IPS-18c (cell line): Measurements from ENCODE around the gene TIE1.

Experiments
- H3K4me3 ChIP-seq: 2 replicates; pipeline ENCODE4 v1.7.0; 2013; ENCODE audit warnings: low read depth, mild to moderate bottlenecking, low read length, moderate library complexity; ENCODE audit not compliant: insufficient read depth
- H3K9me3 ChIP-seq: one replicate; pipeline ENCODE4 v1.6.1; 2013; ENCODE audit warnings: mild to moderate bottlenecking, low read length, moderate library complexity; ENCODE audit not compliant: control insufficient read depth, insufficient read depth

The TIE1 gene

GRCh38 chr1:43272161-43272560, 28.6 kb upstream of the TIE1 start:
- Histone ChIP-seq H3K9me3 (peaks cover 2% of the 10 kb centered on the region), H3K4me3 (no peak overlapping the region)

- Histone ChIP-seq H3K9me3 (peaks cover 4% of the 10 kb centered on the region), H3K4me3 (no peak overlapping the region)
Observed at GRCh38 chr1:43272576-43273571, 27.9 kb upstream of the TIE1 start.

- H3K9me3 ChIP-seq, result peaks cover 2% of the 10 kb centered on the region
- H3K4me3 ChIP-seq, result no peak overlapping the region
Observed at GRCh38 chr1:43273708-43274107, 27.1 kb upstream of the TIE1 start.

GRCh38 chr1:43274125-43274803, 26.5 kb upstream of the TIE1 start:
- H3K4me3 ChIP-seq, result no peak overlapping the region
- H3K9me3 ChIP-seq, result peaks cover 2% of the 10 kb centered on the region

- H3K9me3 ChIP-seq, result peaks cover 2% of the 10 kb centered on the region
- H3K4me3 ChIP-seq, result no peak overlapping the region
Observed at GRCh38 chr1:43274804-43275180, 26.0 kb upstream of the TIE1 start.

DNA sequence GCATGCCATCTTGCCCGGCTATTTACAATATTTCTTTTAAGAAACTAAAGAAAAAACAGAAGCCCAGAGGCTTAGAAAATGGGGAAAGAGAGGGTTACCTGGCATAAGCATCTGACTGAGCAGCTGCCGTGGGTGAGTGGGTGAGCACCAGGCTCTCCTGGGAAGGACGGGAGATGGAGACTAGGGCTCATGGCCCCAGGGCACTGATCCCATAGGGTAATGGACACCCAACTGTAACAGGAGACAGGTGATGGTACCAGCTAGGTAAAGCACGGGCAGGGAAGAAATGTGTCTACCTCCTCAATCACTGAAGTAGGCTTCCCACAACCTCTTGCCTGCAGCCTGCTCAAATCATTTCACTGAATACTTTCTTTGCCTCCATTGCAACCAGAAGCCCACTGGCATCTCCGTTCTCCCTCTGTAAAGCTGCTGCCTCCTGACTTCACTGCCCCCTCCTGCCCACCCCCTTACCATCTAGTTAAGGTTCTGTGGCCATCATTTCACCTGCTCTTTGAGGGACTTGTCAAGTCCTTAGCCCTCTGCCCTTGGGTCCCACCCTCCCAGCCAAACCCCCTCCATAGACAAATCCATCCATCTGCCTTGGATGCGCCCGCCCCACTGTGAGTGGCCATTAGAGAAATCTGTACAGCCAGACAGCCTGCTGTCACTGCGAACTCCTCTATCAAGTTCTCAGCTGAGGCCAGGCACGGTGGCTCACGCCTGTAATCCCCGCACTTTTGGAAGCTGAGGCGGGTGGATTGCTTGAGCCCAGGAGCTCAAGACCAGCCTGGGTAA, 24.8 kb upstream of the TIE1 start:
- H3K4me3 ChIP-seq, result no peak overlapping the region
- peaks cover 2% of the 10 kb centered on the region for H3K9me3 ChIP-seq

DNA sequence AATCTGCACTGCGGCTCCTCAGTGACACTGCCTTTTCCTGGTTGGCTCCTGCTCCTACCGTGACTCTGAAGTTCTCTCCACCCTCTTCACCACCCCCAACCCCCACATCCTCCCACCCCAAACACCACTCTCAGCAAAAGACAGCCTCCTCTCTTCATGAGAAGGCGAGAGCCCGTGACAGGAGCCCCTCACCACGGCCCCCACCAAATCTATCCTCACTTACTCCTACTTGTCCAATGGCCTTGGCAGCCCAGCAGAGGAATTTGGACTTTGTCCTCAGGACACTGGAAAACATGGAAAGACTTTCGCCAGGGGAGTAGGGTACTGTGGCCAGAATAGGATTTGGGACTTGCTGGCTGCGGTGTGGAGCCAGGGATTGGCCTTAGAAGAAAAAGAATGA, 24.1 kb upstream of the TIE1 start:
- Histone ChIP-seq H3K4me3 (no peak overlapping the region), H3K9me3 (peaks cover 2% of the 10 kb centered on the region)

DNA sequence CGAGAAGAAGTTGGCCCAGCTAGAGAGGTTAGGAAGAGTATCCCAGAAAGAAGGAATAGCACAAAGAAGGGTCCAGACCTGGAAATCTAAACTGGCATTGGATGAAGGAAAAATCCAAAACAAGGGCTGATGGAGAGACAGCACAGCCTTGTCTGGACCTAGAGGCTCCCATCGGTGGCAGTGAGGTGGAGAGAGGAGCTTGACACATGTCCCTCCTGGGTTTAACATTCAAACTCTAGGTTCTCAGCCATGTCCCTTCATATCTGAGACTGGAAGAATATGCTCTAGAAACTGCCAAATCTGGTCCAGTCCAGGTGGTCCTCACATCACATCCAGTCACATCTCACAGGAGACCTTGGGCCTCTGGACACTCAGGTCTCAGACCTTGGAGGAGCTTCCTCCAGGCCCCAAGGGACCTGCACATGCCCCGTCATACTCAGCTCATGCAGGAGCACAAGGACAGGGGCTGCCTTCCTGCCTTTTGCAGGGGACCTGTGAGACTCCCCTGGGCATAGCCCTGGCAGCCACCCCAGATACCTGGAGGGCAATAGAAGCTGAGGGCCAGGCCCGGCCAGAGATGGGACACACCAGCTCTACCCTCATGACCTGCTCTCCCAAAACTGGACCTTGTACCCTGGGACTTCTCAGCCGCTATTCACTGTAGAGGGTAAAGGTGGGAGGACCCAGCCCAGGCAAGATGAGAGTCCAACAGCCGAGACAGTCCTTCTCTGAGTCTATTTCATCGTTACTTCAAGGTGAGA, 23.5 kb upstream of the TIE1 start:
- Histone ChIP-seq H3K9me3 (peaks cover 2% of the 10 kb centered on the region), H3K4me3 (no peak overlapping the region)

DNA sequence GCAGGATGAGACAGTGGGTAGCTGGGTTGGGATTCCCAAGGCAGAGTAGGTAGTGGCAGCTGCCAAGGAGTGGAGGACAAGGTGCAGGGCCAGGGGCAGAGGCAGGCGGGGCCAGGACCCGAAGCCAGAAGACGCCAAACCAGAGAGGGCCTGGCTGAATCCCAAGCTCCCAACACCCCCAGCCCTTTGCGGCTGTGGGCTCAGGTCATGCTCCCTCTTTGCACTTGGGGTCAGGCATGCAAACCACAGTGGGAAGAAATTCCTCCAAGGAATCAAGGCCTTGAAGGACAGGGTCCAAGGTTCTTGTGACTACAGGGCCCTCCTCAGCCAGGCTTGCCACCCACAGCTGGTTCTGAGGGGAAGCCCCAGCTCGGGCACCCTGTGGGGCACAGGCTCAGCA, 21.6 kb upstream of the TIE1 start:
- Histone ChIP-seq H3K9me3 (peaks cover 2% of the 10 kb centered on the region), H3K4me3 (no peak overlapping the region)

GRCh38 chr1:43279666-43280065, 21.1 kb upstream of the TIE1 start:
- no peak overlapping the region for H3K4me3 ChIP-seq
- peaks cover 2% of the 10 kb centered on the region for H3K9me3 ChIP-seq

GRCh38 chr1:43280692-43281091, 20.1 kb upstream of the TIE1 start:
- H3K9me3 ChIP-seq, result peaks cover 2% of the 10 kb centered on the region

DNA sequence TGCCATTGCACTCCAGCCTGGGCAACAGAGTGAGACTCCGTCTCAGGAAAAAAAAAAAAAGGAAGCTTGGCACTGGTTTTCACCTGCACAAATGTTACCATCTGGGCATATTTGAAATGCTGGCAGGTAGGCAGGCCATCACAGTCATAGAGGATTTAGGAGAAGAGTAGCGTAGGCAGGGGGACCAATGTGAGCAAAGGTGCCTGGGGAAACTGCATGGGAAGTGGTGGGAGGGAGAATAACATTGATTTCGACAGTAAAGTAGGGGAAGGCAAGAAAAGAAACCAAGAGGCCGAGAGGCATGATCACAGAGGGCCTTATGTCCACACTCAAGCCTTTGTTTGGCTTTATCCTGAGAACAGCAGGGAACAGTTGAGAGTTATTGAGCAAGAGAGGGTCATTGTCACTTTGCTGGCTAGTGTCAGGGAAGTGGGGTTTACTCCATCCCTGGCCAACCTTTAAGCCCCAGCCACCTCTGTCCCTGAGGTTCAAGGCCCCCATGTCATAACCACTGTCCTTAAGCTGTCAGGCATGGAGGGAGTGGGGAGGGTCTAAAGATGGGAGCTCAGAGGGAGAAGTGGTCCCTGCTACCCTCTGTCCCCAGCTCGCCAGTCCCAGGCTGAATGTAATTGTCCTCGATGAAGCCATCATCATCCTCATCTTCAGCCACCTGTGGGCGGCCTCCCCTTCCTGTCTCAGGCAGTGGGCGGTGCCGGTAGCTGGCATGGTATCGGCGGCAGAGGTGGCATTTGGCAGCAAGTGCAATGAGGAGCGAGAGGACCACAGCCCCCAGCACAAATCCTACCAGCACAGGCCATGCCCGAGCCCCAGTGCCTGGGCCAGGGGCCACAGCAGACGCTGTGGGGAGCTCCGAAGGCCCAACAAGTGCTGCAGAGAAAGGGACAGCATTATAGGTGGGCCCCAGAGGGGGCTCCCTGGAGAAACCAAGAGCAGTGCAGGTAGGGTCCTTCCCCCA, 18.3 kb upstream of the TIE1 start:
- peaks cover 2% of the 10 kb centered on the region for H3K9me3 ChIP-seq
- no peak overlapping the region for H3K4me3 ChIP-seq

More at GRCh38 chr1:43280692-43281091, 20.1 kb upstream of the TIE1 start:
- H3K4me3 ChIP-seq, result no peak overlapping the region

DNA sequence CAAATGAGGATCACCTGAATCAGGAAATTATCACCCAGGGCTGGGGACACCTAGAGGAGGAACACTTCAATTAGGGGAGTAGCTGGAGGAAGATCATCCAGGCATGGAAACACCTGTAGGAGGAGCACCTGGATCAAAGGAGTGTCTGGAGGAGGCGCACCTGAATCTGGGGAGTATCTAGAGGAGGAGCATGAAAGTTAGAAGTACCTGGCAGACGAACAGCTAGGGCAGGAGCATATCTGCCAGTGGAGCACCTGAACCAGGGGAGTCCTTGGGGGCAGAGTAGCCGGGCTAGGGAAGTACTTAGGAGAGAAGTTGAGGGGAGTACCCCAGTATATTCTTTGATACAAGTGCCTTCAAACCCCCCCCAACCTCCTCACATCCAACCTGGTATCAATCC, 16.7 kb upstream of the TIE1 start:
- Histone ChIP-seq H3K4me3 (no peak overlapping the region), H3K9me3 (no peaks in the 10 kb centered on the region)

DNA sequence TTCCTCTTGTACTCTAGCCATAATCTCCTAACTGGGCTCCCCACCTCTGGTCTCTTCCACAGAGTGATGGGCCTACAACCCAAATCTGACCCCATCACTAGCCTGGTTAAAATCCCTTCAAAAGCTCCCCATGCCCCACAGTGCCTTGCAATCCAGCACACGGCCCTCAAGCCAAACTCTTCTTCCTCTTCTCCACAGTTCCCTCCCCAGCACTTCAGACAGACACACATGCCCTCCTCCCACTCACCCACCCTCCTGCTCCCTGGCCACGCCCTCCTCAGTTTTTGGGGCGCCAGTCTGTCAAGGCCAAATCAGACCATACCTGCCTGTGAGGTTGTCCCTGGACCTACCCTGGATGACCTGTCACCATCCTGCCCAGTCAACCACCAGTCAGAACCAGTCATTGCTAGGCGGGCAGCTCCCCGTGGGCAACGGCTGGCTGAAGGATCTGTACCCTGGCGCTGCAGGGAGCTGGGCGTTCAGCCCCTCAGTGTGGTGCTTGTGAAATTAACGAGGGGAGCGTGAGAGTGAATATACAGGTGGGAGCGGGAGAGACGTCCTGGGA, 16.2 kb upstream of the TIE1 start:
- Histone ChIP-seq H3K4me3 (peak overlapping the region; percentile 56), H3K9me3 (no peaks in the 10 kb centered on the region)

GRCh38 chr1:43285269-43285990, 15.4 kb upstream of the TIE1 start, which contains the start of gene C1orf210:
Gene C1orf210, minus strand, starts transcription at chr1:43285581. Its CDS starts 2,311 bp downstream, at chr1:43283270.
- peak within 1 kb of the TSS; percentile 56 for H3K4me3 ChIP-seq
- H3K9me3 ChIP-seq, result no peaks in the 10 kb centered on the region
